Sigmoid colon (tissue), 7 donors: Measurements from ENCODE around the gene FAU. TPM values are rescaled to one million over a fixed set of nuclear protein-coding genes. Genes with fewer than 3 reads are reported as not detected.
A peak's percentile ranks its signal among the peaks of the same experiment; 100 is the strongest.

Experiments
- DNase-seq: peaks from one replicate; pipeline ENCODE4 v3.0.0-alpha.2; 2019
- H3K27ac ChIP-seq, 4 donors: fragments of 200-600 bp; sonication (generic); one replicate each; pipeline ENCODE4 v1.5.1; 2016 to 2019; ENCODE audit warnings: mild to moderate bottlenecking in 1 of 4
- H3K27me3 ChIP-seq, 3 donors: fragments of 200-600 bp; sonication (generic); one replicate each; pipeline ENCODE4 v1.5.1; 2019; ENCODE audit warnings: mild to moderate bottlenecking in 1 of 3
- H3K36me3 ChIP-seq, 4 donors: fragments of 200-600 bp; sonication (generic); one replicate each; pipeline ENCODE4 v1.5.1; 2016 to 2019
- H3K4me1 ChIP-seq, 4 donors: fragments of 200-600 bp; sonication (generic); one replicate each; pipeline ENCODE4 v1.5.1; 2017 to 2019
- H3K4me3 ChIP-seq, 4 donors: fragments of 200-600 bp; sonication (generic); one replicate each; pipeline ENCODE4 v1.5.1; 2017 to 2019; ENCODE audit warnings: mild to moderate bottlenecking in 2 of 4, moderate library complexity in 1 of 4
- H3K9me3 ChIP-seq, 4 donors: fragments of 200-600 bp in 3 of 4; sonication (generic) in 3 of 4; one replicate each; pipeline versions ENCODE4 v1.5.1 to v1.6.1; 2013 to 2019
- CTCF ChIP-seq, 4 experiments: fragments of 450-650 bp in 3 of 4; fragments of 200-600 bp in 1 of 4; IDR thresholded peaks; one replicate each; pipeline ENCODE4 v1.5.1; 2016 to 2019; ENCODE audit warnings: antibody characterized with exemption in 4 of 4, mild to moderate bottlenecking in 3 of 4, moderate library complexity in 2 of 4
- EP300 ChIP-seq, 4 donors: sonication (generic); formaldehyde crosslinking; IDR thresholded peaks; one replicate each; pipeline ENCODE4 v1.6.1; 2017; ENCODE audit warnings: antibody characterized with exemption in 4 of 4
- POLR2A ChIP-seq, 2 donors: fragments of 450-650 bp; IDR thresholded peaks; one replicate each; pipeline ENCODE4 v1.6.1; 2016; ENCODE audit warnings: antibody characterized with exemption in 2 of 2, mild to moderate bottlenecking in 2 of 2, moderate library complexity in 2 of 2
- POLR2AphosphoS5 ChIP-seq, 4 donors: sonication (generic); formaldehyde crosslinking; IDR thresholded peaks; one replicate each; pipeline ENCODE4 v1.6.1; 2017; ENCODE audit warnings: antibody characterized with exemption in 4 of 4
- WGBS, 2 donors: extraction: QIAGEN DNeasy Blood & Tissue Kit; methylation state at CpG; one replicate each; pipeline ENCODE4 v1.1.7; 2013; 5-methylcytosine and 5-hydroxymethylcytosine counted together
- intact Hi-C: fragments of 100-400 bp; cut with DNase I; formaldehyde crosslinking; loops from one replicate; pipeline ENCODE4 v1.15.1; 2023
- polyA plus RNA-seq, 3 donors: library from polyadenylated mRNA; stranded (reverse); fragments of 200-250 nt; gene quantifications; one replicate each; pipeline ENCODE4 v1.2.3, GENCODE V29; 2013
- total RNA-seq, 4 donors: library from RNA; depleted of rRNA; stranded (reverse); fragments of >200 nt; gene quantifications; one replicate each; pipeline ENCODE4 v1.1.0, GENCODE V29; 2016
- donor health status: healthy with polysubstance abuse.
- donor health status: Bipolar disorder and iron deficiency.
- donor health status: healthy.

Gene FAU
- total and polyA plus RNA-seq, 7 donors: 811 to 1,561 (median 1,235) TPM

- Histone ChIP-seq H3K27ac (no peak overlapping the region), H3K9me3 (no peaks in the 10 kb centered on the region), H3K4me1 (peaks cover 0 to 2% (median under 1%) of the 10 kb centered on the region in 4 donors), H3K36me3 (peaks cover 0 to 28% (median 1%) of the 10 kb centered on the region in 4 donors), H3K27me3 (no peaks in the 10 kb centered on the region), H3K4me3 (no peak overlapping the region)
- no peak for TF ChIP-seq POLR2A (IDR thresholded peaks at IDR 0.05)
- TF ChIP-seq EP300 (IDR thresholded peaks at IDR 0.05): no peak
- no peak for TF ChIP-seq CTCF (IDR thresholded peaks at IDR 0.05)
- TF ChIP-seq POLR2AphosphoS5 (IDR thresholded peaks at IDR 0.05): no peak
- 68 to 86% methylated on average over 8 of the region's 8 CpGs for WGBS, 2 donors
- no peak for DNase-seq
- intact Hi-C loops: no loop called here
These were observed 19.5 kb downstream of the FAU start for GRCh38 chr11:65102142-65103095.

GRCh38 chr11:65100674-65101350 is 21.1 kb downstream of the FAU start:
- no peak overlapping the region for H3K27ac ChIP-seq
- TF ChIP-seq EP300 (IDR thresholded peaks at IDR 0.05) (no peak), POLR2AphosphoS5 (IDR thresholded peaks at IDR 0.05) (no peak), POLR2A (IDR thresholded peaks at IDR 0.05) (no peak), CTCF (IDR thresholded peaks at IDR 0.05) (no peak)
- peaks cover 0 to 23% (median 1%) of the 10 kb centered on the region in 4 donors for H3K36me3 ChIP-seq
- H3K27me3 ChIP-seq: no peaks in the 10 kb centered on the region
- WGBS, 2 donors: 90 to 94% methylated on average over 6 of the region's 6 CpGs
- H3K4me3 ChIP-seq: no peak overlapping the region
- peaks cover 0 to 12% (median 10%) of the 10 kb centered on the region in 4 donors for H3K4me1 ChIP-seq
- intact Hi-C loops: no loop called here
- no peaks in the 10 kb centered on the region for H3K9me3 ChIP-seq
- no peak for DNase-seq

GRCh38 chr11:65096926-65097325 is 25.0 kb downstream of the FAU start:
- no peak for TF ChIP-seq EP300 (IDR thresholded peaks at IDR 0.05)
- TF ChIP-seq CTCF (IDR thresholded peaks at IDR 0.05): no peak
- no peak for TF ChIP-seq POLR2A (IDR thresholded peaks at IDR 0.05)
- TF ChIP-seq POLR2AphosphoS5 (IDR thresholded peaks at IDR 0.05): no peak
- no peaks in the 10 kb centered on the region for H3K9me3 ChIP-seq
- H3K36me3 ChIP-seq: peaks cover 0 to 12% (median 1%) of the 10 kb centered on the region in 4 donors
- H3K27ac ChIP-seq: peak overlapping the region; percentile 90 to 95 (median 93)
- DNase-seq: no peak
- intact Hi-C loops: loop anchor here (1.0 to 5.0 kb wide), 3 partner anchors 13 to 85 kb away; partner anchors contain the start of genes ARL2, CDCA5, TM7SF2 and ZFPL1
- peak overlapping the region; percentile 84 to 97 (median 91) for H3K4me3 ChIP-seq
- 19 to 53% methylated on average over 8 of the region's 8 CpGs for WGBS, 2 donors
- no peaks in the 10 kb centered on the region for H3K27me3 ChIP-seq
- peaks cover 0 to 16% (median 13%) of the 10 kb centered on the region in 4 donors for H3K4me1 ChIP-seq

- TF ChIP-seq POLR2A (IDR thresholded peaks at IDR 0.05): peak; percentile 35 to 41
- no peak for TF ChIP-seq CTCF (IDR thresholded peaks at IDR 0.05)
- TF ChIP-seq POLR2AphosphoS5 (IDR thresholded peaks at IDR 0.05): peak; percentile 79 to 87 (median 82)
- peak in 2 of 4 donors; percentile 30 to 44 for TF ChIP-seq EP300 (IDR thresholded peaks at IDR 0.05)
- H3K27ac ChIP-seq: peak within 1 kb of the TSS; percentile 90 to 95 (median 93)
- peak within 1 kb of the TSS; percentile 84 to 97 (median 91) for H3K4me3 ChIP-seq
- intact Hi-C loops: loop anchor here (1.0 to 5.0 kb wide), 3 partner anchors 12 to 84 kb away; partner anchors contain the start of genes ARL2, CDCA5, TM7SF2 and ZFPL1
- no peaks in the 10 kb centered on the region for H3K27me3 ChIP-seq
- DNase-seq: peak; percentile 95
- peaks cover 0 to 16% (median 13%) of the 10 kb centered on the region in 4 donors for H3K4me1 ChIP-seq
- H3K36me3 ChIP-seq: peaks cover 0 to 12% (median 1%) of the 10 kb centered on the region in 4 donors
- 1% methylated on average over 52 of the region's 52 CpGs for WGBS, 2 donors
- H3K9me3 ChIP-seq: no peaks in the 10 kb centered on the region
These were observed 25.7 kb downstream of the FAU start, which contains the start of gene VPS51 for GRCh38 chr11:65095974-65096806. Gene VPS51, plus strand, starts transcription at chr11:65096214. Its CDS starts 37 bp downstream, at chr11:65096251.
